Colonic mucosa (tissue), 4 donors: ENCODE measurements around the gene SDHB. TPM values are rescaled to one million over a fixed set of nuclear protein-coding genes. Genes with fewer than 3 reads are reported as not detected.

Experiments
- DNase-seq: peaks from one replicate; pipeline ENCODE4 v3.0.0-alpha.2; 2020
- H3K27ac ChIP-seq: fragments of 200-600 bp; one replicate; pipeline ENCODE4 v1.8.0; 2021
- H3K27me3 ChIP-seq: fragments of 200-600 bp; one replicate; pipeline ENCODE4 v1.8.0; 2021
- H3K36me3 ChIP-seq: fragments of 200-600 bp; one replicate; pipeline ENCODE4 v1.8.0; 2021
- H3K4me1 ChIP-seq: fragments of 200-600 bp; one replicate; pipeline ENCODE4 v1.8.0; 2021; ENCODE audit warnings: mild to moderate bottlenecking
- H3K4me3 ChIP-seq: fragments of 200-600 bp; one replicate; pipeline ENCODE4 v1.8.0; 2021
- H3K9ac ChIP-seq, 2 donors: one replicate each; pipeline ENCODE4 v1.7.0; 2013; ENCODE audit warnings: control low read depth in 2 of 2, low read depth in 2 of 2, low read length in 2 of 2
- H3K9me3 ChIP-seq: fragments of 200-600 bp; one replicate; pipeline ENCODE4 v1.8.0; 2021
- intact Hi-C: fragments of 100-400 bp; cut with DNase I; formaldehyde crosslinking; loops from one replicate; pipeline ENCODE4 v1.14.1; 2022
- total RNA-seq, 2 donors: library from RNA; stranded (reverse); fragmentation: NEBNext Ultra II Directional in 1 of 2; extraction: Animal tissue kit (Norgen Biotek cat#: 25700) in 1 of 2; gene quantifications; one replicate each; pipeline ENCODE4 v1.2.1, GENCODE V29; 2021
- TF ChIP-seq, protein P1 (sequence below): fragments of 200-600 bp; IDR thresholded peaks from one replicate; pipeline ENCODE4 v1.8.0; 2022; ENCODE audit warnings: antibody characterized with exemption, mild to moderate bottlenecking
- donor health status: healthy.
- donor health status: DM: no; HTN: no; CAD: no.
- donor health status: DM: no; HTN: no; CAD: no.

SDHB gene
- total RNA-seq, 2 donors from 2014 or later, result 208 to 229 TPM

- H3K4me3 ChIP-seq, result no peak overlapping the region
- no peak overlapping the region for H3K9ac ChIP-seq
- H3K9me3 ChIP-seq, result no peaks in the 10 kb centered on the region
- TF ChIP-seq, protein P1, sequence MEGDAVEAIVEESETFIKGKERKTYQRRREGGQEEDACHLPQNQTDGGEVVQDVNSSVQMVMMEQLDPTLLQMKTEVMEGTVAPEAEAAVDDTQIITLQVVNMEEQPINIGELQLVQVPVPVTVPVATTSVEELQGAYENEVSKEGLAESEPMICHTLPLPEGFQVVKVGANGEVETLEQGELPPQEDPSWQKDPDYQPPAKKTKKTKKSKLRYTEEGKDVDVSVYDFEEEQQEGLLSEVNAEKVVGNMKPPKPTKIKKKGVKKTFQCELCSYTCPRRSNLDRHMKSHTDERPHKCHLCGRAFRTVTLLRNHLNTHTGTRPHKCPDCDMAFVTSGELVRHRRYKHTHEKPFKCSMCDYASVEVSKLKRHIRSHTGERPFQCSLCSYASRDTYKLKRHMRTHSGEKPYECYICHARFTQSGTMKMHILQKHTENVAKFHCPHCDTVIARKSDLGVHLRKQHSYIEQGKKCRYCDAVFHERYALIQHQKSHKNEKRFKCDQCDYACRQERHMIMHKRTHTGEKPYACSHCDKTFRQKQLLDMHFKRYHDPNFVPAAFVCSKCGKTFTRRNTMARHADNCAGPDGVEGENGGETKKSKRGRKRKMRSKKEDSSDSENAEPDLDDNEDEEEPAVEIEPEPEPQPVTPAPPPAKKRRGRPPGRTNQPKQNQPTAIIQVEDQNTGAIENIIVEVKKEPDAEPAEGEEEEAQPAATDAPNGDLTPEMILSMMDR, result no peak
- peaks cover 20% of the 10 kb centered on the region for H3K36me3 ChIP-seq
- H3K27ac ChIP-seq, result no peak overlapping the region
- no peaks in the 10 kb centered on the region for H3K27me3 ChIP-seq
- no peaks in the 10 kb centered on the region for H3K4me1 ChIP-seq
- intact Hi-C loops, result no loop called here
- no peak for DNase-seq
Measured at GRCh38 chr1:17027900-17028299, 25.9 kb downstream of the SDHB start.

- TF ChIP-seq, protein P1, result no peak
- H3K9ac ChIP-seq, result no peak overlapping the region
- no peaks in the 10 kb centered on the region for H3K4me1 ChIP-seq
- no peak for DNase-seq
- H3K36me3 ChIP-seq, result peaks cover 24% of the 10 kb centered on the region
- H3K4me3 ChIP-seq, result no peak overlapping the region
- intact Hi-C loops, result no loop called here
- H3K9me3 ChIP-seq, result no peaks in the 10 kb centered on the region
- H3K27ac ChIP-seq, result no peak overlapping the region
- H3K27me3 ChIP-seq, result no peaks in the 10 kb centered on the region
Measured at GRCh38 chr1:17027403-17027802, 26.4 kb downstream of the SDHB start.

DNA sequence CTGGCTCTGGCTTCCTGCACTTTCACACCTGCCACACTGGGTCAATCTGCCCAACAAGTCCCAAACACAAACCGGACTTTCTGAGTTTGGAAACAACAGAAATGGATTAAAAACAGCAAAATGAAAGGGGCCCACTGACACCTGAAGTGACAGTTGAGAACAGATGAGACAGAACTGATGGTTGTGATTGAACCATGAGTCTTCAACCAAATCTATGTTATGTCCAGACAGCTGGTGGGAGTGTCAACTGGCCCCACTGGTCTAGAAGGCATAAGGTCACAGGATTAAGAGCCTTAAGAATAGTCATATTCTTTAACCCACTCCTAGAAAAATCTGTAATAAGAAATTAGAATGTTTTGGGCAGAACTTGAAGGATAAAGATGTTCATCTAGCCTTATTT, 29.1 kb downstream of the SDHB start:
- Histone ChIP-seq H3K9me3 (no peaks in the 10 kb centered on the region), H3K36me3 (peaks cover 40% of the 10 kb centered on the region), H3K27me3 (no peaks in the 10 kb centered on the region), H3K27ac (no peak overlapping the region), H3K9ac (no peak overlapping the region), H3K4me1 (no peaks in the 10 kb centered on the region), H3K4me3 (no peak overlapping the region)
- TF ChIP-seq, protein P1, result no peak
- intact Hi-C loops, result no loop called here
- no peak for DNase-seq

DNA sequence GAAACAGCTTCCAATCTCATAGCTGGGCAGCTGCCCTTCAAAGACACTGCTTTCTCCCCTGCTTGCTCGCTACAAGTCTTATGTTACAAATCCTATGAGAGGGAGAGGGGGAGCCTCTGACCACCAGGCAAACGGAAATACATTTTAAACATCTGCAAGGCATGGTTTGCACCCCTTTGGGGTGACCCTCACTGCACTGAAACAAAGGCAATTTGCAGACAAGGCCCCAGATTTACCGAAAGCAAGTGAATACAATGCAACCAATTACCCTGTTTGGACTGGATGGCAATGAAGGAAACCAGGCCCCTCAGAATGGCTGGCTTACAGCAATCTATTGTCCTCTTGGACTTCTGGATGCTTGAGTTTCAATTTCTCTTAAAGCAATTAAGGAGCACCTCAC, 30.3 kb downstream of the SDHB start:
- H3K27me3 ChIP-seq, result no peaks in the 10 kb centered on the region
- H3K27ac ChIP-seq, result no peak overlapping the region
- peaks cover 48% of the 10 kb centered on the region for H3K36me3 ChIP-seq
- TF ChIP-seq, protein P1, result no peak
- no peak overlapping the region for H3K9ac ChIP-seq
- no peaks in the 10 kb centered on the region for H3K9me3 ChIP-seq
- DNase-seq, result no peak
- no peak overlapping the region for H3K4me3 ChIP-seq
- H3K4me1 ChIP-seq, result no peaks in the 10 kb centered on the region
- intact Hi-C loops, result no loop called here

GRCh38 chr1:17023102-17023501, 30.7 kb downstream of the SDHB start:
- intact Hi-C loops, result no loop called here
- no peaks in the 10 kb centered on the region for H3K9me3 ChIP-seq
- no peak overlapping the region for H3K27ac ChIP-seq
- TF ChIP-seq, protein P1, result no peak
- DNase-seq, result no peak
- H3K9ac ChIP-seq, result no peak overlapping the region
- H3K4me1 ChIP-seq, result no peaks in the 10 kb centered on the region
- no peaks in the 10 kb centered on the region for H3K27me3 ChIP-seq
- no peak overlapping the region for H3K4me3 ChIP-seq
- peaks cover 48% of the 10 kb centered on the region for H3K36me3 ChIP-seq

GRCh38 chr1:17021896-17022295, 31.9 kb downstream of the SDHB start:
- H3K9ac ChIP-seq, result no peak overlapping the region
- no peak overlapping the region for H3K27ac ChIP-seq
- no peak overlapping the region for H3K4me3 ChIP-seq
- TF ChIP-seq, protein P1, result no peak
- no peaks in the 10 kb centered on the region for H3K9me3 ChIP-seq
- no peaks in the 10 kb centered on the region for H3K27me3 ChIP-seq
- intact Hi-C loops, result no loop called here
- peaks cover 44% of the 10 kb centered on the region for H3K36me3 ChIP-seq
- no peaks in the 10 kb centered on the region for H3K4me1 ChIP-seq
- DNase-seq, result no peak
